NCI-H526 treated with DMSO at 0.1 percent for 48 hours (cell line): ENCODE results near the gene FGF9.
A peak's percentile ranks its signal among the peaks of the same experiment; 100 is the strongest.

Experiments used
- DNase-seq: peaks from one replicate; lab custom pipeline; 2025; lab: John Stamatoyannopoulos, UW

The FGF9 gene

GRCh38 chr13:21709697-21710096 lies 38.8 kb downstream of the FGF9 start:
- DNase-seq, result no peak

GRCh38 chr13:21710163-21710562 lies 39.3 kb downstream of the FGF9 start:
- no peak for DNase-seq

GRCh38 chr13:21717817-21718216 lies 46.9 kb downstream of the FGF9 start:
- no peak for DNase-seq

GRCh38 chr13:21719463-21719862 lies 48.6 kb downstream of the FGF9 start:
- DNase-seq, result peak; percentile 78

DNA sequence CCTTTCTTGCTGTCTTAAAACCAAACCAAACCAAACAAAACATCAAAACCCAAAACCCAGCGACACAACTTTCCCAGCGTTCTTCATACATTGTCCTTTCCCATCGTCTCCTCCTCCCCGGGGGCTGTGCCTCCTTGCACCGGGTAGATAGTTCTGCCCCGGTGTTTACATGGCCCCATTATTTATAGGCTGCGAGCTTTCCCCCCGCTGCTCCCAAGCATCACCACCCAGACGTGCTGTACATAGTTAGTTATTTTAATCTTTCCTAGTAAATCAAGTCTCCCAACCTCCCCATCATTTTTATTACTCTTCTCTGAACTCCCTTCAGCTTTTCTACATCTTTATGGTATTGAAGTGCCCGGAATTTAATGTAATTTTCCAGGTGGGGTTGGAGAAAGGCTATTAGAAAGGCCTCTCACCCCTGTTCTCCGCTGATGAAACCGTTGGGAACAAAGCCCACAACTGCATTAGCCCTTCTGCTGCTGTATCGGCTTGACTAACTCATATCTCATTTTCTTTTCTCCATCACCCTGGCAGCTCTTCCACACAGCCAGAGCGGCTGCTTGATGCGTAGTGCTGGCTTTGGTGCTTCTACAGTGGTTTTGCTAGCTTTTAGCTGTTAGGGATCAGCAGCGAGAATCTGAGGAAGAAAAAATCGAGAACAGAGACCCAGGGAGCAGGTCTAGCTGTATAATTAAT lies 53.1 kb downstream of the FGF9 start:
- no peak for DNase-seq

- DNase-seq, result no peak
Measured at GRCh38 chr13:21730186-21730880, 59.5 kb downstream of the FGF9 start.

DNA sequence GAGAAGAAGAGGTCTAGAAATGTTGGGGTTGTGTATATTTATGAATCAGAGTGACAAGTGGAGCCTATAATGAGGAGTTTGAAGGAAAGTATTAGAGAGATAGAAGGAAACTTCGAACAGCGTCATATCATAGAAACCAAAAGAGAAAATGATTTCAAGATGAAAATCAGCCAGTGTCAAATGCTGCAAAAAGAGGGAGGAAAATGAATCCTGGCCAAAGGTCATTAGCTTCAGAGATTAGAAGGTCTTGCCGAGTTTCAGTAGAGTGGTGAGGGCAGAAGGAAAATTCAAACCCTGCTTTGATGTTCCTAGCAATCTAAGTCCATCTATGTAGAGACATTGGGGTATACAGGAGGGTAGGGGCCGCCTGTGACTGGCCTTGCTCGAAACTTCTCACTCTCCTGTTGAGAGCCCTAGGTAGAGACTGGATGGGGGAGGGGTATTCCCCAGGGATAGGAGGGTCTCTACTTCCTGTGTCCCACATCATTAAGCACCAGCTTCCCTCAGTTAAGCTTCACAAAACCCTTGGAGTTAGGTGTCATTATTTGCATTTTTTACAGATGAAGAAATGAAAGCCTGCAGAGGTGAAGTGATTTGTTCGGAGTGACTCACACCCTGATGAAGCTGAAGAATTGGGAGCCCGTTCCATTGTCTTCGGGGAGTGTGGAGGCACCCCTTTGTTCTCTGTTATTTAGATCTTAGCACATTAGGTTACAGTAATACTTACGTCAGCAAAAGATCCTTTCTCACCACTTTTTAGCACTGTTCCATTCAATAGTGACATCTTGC lies 62.8 kb downstream of the FGF9 start:
- DNase-seq, result no peak

- no peak for DNase-seq
Measured at GRCh38 chr13:21734961-21735360, 64.1 kb downstream of the FGF9 start.

- DNase-seq, result no peak
Measured at GRCh38 chr13:21735701-21736401, 65.0 kb downstream of the FGF9 start.

DNA sequence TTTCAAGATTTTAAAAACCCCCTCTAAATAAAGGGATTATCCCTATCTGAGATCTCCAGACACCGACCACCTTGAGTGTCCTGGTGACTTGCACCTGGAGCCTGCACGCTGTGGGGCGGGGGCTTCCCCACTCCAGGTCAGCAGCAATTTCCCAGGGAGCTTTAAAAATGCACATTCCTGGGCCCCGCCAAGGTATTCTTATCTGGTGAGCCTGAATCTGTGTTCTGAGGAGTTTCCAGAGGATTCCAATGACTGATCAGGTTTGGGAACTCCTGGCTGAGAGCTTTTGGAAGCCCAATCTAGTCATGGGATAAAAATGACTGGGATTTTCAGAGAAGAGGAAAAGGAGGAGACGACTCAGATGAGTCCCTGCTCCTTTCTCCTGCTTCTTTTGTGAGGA lies 66.1 kb downstream of the FGF9 start:
- no peak for DNase-seq

DNA sequence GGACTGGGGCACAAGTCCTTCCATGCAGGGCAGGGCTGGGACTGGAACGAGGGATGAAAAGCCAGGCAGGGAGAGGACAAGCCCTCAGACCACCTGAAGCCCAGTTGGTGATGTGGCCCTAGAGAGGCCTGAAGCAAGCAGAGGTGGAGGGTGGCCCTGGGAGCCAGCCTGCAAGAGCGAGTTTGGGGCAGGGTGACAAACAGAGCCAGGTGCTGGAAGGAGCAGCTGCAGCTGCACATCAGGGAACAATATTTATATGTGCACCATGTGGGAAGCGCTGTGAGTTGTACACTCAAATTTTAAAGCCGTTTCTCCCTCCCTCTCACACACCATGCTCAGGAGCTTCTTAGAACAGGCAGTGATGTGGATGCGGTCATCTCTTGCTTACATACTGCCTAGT lies 67.8 kb downstream of the FGF9 start:
- no peak for DNase-seq

- no peak for DNase-seq
Measured at GRCh38 chr13:21739771-21740170, 68.9 kb downstream of the FGF9 start.

- no peak for DNase-seq
Measured at GRCh38 chr13:21741396-21741979, 70.6 kb downstream of the FGF9 start.

- no peak for DNase-seq
Measured at GRCh38 chr13:21742096-21742495, 71.2 kb downstream of the FGF9 start.

- DNase-seq, result no peak
Measured at GRCh38 chr13:21744149-21744548, 73.3 kb downstream of the FGF9 start.

DNA sequence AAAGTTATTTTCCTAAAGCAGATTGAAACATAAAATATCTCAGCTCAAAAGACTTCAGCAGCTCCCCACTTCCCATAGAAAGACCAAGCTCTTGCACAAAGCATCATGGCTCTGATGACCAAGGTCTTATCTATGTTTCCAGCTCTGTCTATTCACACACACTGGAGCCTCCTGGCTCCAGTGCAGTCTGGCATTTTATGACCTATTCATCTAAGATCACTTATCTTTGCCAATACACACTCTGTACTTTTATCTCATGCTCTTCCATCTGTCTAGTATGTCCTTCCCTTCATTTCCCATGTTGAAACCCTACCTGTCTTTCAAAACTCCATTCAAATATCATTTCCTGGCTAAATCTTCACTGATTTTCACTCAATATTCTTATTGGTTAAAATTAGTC lies 74.4 kb downstream of the FGF9 start:
- no peak for DNase-seq

- no peak for DNase-seq
Measured at GRCh38 chr13:21747456-21747855, 76.6 kb downstream of the FGF9 start.

GRCh38 chr13:21748166-21748565 lies 77.3 kb downstream of the FGF9 start:
- DNase-seq, result no peak

- no peak for DNase-seq
Measured at GRCh38 chr13:21749410-21749809, 78.5 kb downstream of the FGF9 start.

- peak; percentile 87 for DNase-seq
Measured at GRCh38 chr13:21752501-21752900, 81.6 kb downstream of the FGF9 start.

- no peak for DNase-seq
Measured at GRCh38 chr13:21753117-21753729, 82.3 kb downstream of the FGF9 start.
